Natural killer cell treated with Interleukin-12 subunit alpha and Interleukin-12 subunit beta and Interleukin-15 and Interleukin-18, amount 100 ng/mL, for 72 hours (primary cell): ENCODE measurements around the gene ACOT6. TPM values are rescaled to one million over a fixed set of nuclear protein-coding genes. Genes with fewer than 3 reads are reported as not detected.

Experiments used
- total RNA-seq, 2 donors: library from RNA; stranded (reverse); gene quantifications; one replicate each; pipeline ENCODE4 v1.2.3, GENCODE V29; 2022

ACOT6 gene
- total RNA-seq, 2 donors from 2014 or later, result not detected

Other genes starting within 250 kb of the ACOT6 start
- 10 to 100 TPM; 77.1 to 88.7 TPM for gene NUMB, start 154.0 kb upstream of the ACOT6 start, total RNA-seq
- 10 to 100 TPM; 19.6 to 34.8 TPM for gene RIOX1, start 121.6 kb upstream of the ACOT6 start, total RNA-seq
- gene ACOT1, start 75.4 kb upstream of the ACOT6 start, total RNA-seq, result 1 to 10 TPM; 1.4 to 2.1 TPM
- gene HEATR4, start 53.6 kb upstream of the ACOT6 start, total RNA-seq, result not detected
- gene ACOT2, start 43.3 kb upstream of the ACOT6 start, total RNA-seq, result 10 to 100 TPM; 10.2 to 10.5 TPM
- 1 to 10 TPM in 1 of 2 donors, under 1 TPM in 1; 0.84 to 8.9 TPM for gene ACOT4, start 20.6 kb upstream of the ACOT6 start, total RNA-seq
- 1 to 10 TPM; 7.6 to 9.4 TPM for gene DNAL1, start 32.5 kb downstream of the ACOT6 start, total RNA-seq
- 10 to 100 TPM; 18.9 to 32.2 TPM for gene PNMA1, start 101.9 kb downstream of the ACOT6 start, total RNA-seq
- gene PTGR2, start 239.3 kb downstream of the ACOT6 start, total RNA-seq, result 1 to 10 TPM; 2.8 to 4.6 TPM